ENCODE data around the gene CCDC188. TPM values are rescaled to one million over a fixed set of nuclear protein-coding genes. Genes with fewer than 3 reads are reported as not detected.
A peak's percentile ranks its signal among the peaks of the same experiment; 100 is the strongest.

Gene CCDC188
- total and polyA plus RNA-seq, 10 of the 15 experiments (the other 5 are each of a cell fraction or from before 2014, with no cell fraction given) = not detected

GRCh38 chr22:20113551-20114310 lies 37.1 kb downstream of the CCDC188 start:
- Histone ChIP-seq H3K36me3 (ENCODE audit: control insufficient read depth in 2 of 2, insufficient read depth in 2 of 2, low read length in 1 of 2) (peaks cover 26 to 47% of the 10 kb centered on the region in 2 experiments; a peak in 3 of 4 replicates), H3K27me3 (replicated peaks in 1 of 2; ENCODE audit: control insufficient read depth in 2 of 2, insufficient read depth in 2 of 2, low read length in 1 of 2) (no peaks in the 10 kb centered on the region), H3K79me2 (ENCODE audit: control insufficient read depth, insufficient read depth, low read length) (peaks cover 39% of the 10 kb centered on the region), H4K20me1 (ENCODE audit: control insufficient read depth, insufficient read depth) (0 out of 2 replicates have a peak, but pooled peaks cover 2% of the 10 kb centered on the region), H3K9me3 (replicated peaks; ENCODE audit: control insufficient read depth, insufficient read depth, low read length) (no peaks in the 10 kb centered on the region), H3K4me3 (no peak overlapping the region), H2AFZ (ENCODE audit: control insufficient read depth, low read depth, low read length) (no peak overlapping the region), H3K4me1 (ENCODE audit: control insufficient read depth, insufficient read depth, low read length) (peaks cover 24% of the 10 kb centered on the region), H3K4me2 (ENCODE audit: control insufficient read depth, insufficient read depth) (no peak overlapping the region), H3K9ac (ENCODE audit: control insufficient read depth, insufficient read depth, low read length) (no peak overlapping the region), H3K27ac (ENCODE audit: control insufficient read depth, insufficient read depth) (no peak overlapping the region)
- no TSS peak for BruUV-seq (replicated peaks)
- SMC1A ChIA-PET (ENCODE audit: uncharacterized antibody, unreplicated experiment) = no interaction called here
- no peak for FAIRE-seq
- 0 out of 2 replicates have a peak, but pooled peaks have one; percentile 19 for TF ChIP-seq POLR2AphosphoS5 (IDR thresholded peaks at IDR 0.05; ENCODE audit: low read length)
- TF ChIP-seq USF1 (IDR thresholded peaks at IDR 0.05; ENCODE audit: borderline replicate concordance, extremely low read length, insufficient read depth, low read depth, low read length) = no peak
- RAD21 ChIA-PET (ENCODE audit: unreplicated experiment) = no interaction called here
- WGBS (ENCODE audit: insufficient coverage, insufficient replicate concordance, low lambda C conversion rate, missing lambda C conversion rate) = 90% methylated on average over 16 of the region's 19 CpGs
- no peak for ATAC-seq
- POLR2A ChIA-PET = no interaction called here
- intact Hi-C loops (cut with micrococcal nuclease; ENCODE audit: unreplicated experiment) = no loop called here
- DNase-seq (ENCODE audit: low read depth, low spot score) = no peak
- in situ Hi-C loops (cut with MboI) = no loop called here
- CTCF ChIA-PET = no interaction called here

- Histone ChIP-seq H3K9ac (ENCODE audit: control insufficient read depth, insufficient read depth, low read length) (no peak overlapping the region), H3K4me1 (ENCODE audit: control insufficient read depth, insufficient read depth, low read length) (peaks cover 21% of the 10 kb centered on the region), H3K4me3 (no peak overlapping the region), H3K4me2 (ENCODE audit: control insufficient read depth, insufficient read depth) (no peak overlapping the region), H4K20me1 (ENCODE audit: control insufficient read depth, insufficient read depth) (no peaks in the 10 kb centered on the region), H3K27me3 (replicated peaks in 1 of 2; ENCODE audit: control insufficient read depth in 2 of 2, insufficient read depth in 2 of 2, low read length in 1 of 2) (no peaks in the 10 kb centered on the region), H3K36me3 (ENCODE audit: control insufficient read depth in 2 of 2, insufficient read depth in 2 of 2, low read length in 1 of 2) (peaks cover 24 to 54% of the 10 kb centered on the region in 2 experiments; a peak in 3 of 4 replicates), H2AFZ (ENCODE audit: control insufficient read depth, low read depth, low read length) (no peak overlapping the region), H3K27ac (ENCODE audit: control insufficient read depth, insufficient read depth) (no peak overlapping the region; the same call in 1 of the 2 replicates), H3K79me2 (ENCODE audit: control insufficient read depth, insufficient read depth, low read length) (peaks cover 30% of the 10 kb centered on the region), H3K9me3 (replicated peaks; ENCODE audit: control insufficient read depth, insufficient read depth, low read length) (no peaks in the 10 kb centered on the region)
- WGBS (ENCODE audit: insufficient coverage, insufficient replicate concordance, low lambda C conversion rate, missing lambda C conversion rate) = 76% methylated on average over 21 of the region's 26 CpGs
- ChIA-PET RAD21 (ENCODE audit: unreplicated experiment) (no interaction called here), POLR2A (no interaction called here), SMC1A (ENCODE audit: uncharacterized antibody, unreplicated experiment) (no interaction called here), CTCF (no interaction called here)
- TF ChIP-seq POLR2A (IDR thresholded peaks at IDR 0.05; ENCODE audit: low read depth, low read length) (peak; percentile 60), BMI1 (IDR thresholded peaks at IDR 0.05; ENCODE audit: borderline replicate concordance) (no peak), NR2C2 (IDR thresholded peaks at IDR 0.05; ENCODE audit: borderline replicate concordance, control insufficient read depth, insufficient read length, low read depth) (peak; percentile 21)
- in situ Hi-C loops (cut with MboI) = no loop called here
- intact Hi-C loops (cut with micrococcal nuclease; ENCODE audit: unreplicated experiment) = no loop called here
- DNase-seq (ENCODE audit: low read depth, low spot score) (no peak), ATAC-seq (no peak), FAIRE-seq (no peak)
- BruUV-seq (replicated peaks) = no TSS peak
These were observed 38.0 kb downstream of the CCDC188 start for GRCh38 chr22:20112623-20113511.

Data from GM12878 (cell line).